H9 (cell line): ENCODE data around the gene CD9. TPM values are rescaled to one million over a fixed set of nuclear protein-coding genes. Genes with fewer than 3 reads are reported as not detected.

Experiments used
- DNase-seq: peaks from one replicate; pipeline ENCODE4 v3.0.0-alpha.2; 2017
- H2AFZ ChIP-seq: one replicate; pipeline ENCODE4 v1.6.1; 2013; ENCODE audit warnings: mild to moderate bottlenecking, low read length, control low read depth, moderate library complexity
- H2AK5ac ChIP-seq: 2 replicates; pipeline ENCODE4 v1.6.1; 2013; ENCODE audit warnings: low read length, control low read depth, mixed read lengths; ENCODE audit not compliant: insufficient read length
- H2BK120ac ChIP-seq: one replicate; pipeline ENCODE4 v1.6.1; 2013; ENCODE audit warnings: low read depth, mild to moderate bottlenecking, low read length, control low read depth, inconsistent platforms; ENCODE audit not compliant: poor library complexity, severe bottlenecking
- H2BK12ac ChIP-seq: 2 replicates; pipeline ENCODE4 v1.6.1; 2013; ENCODE audit warnings: low read length, control low read depth, mixed read lengths, low read depth; ENCODE audit not compliant: insufficient read length
- H2BK15ac ChIP-seq: 2 replicates; pipeline ENCODE4 v1.6.1; 2013; ENCODE audit warnings: low read depth, low read length, control low read depth
- H2BK20ac ChIP-seq: one replicate; pipeline ENCODE4 v1.6.1; 2013; ENCODE audit warnings: low read depth, mild to moderate bottlenecking, low read length, control low read depth, inconsistent platforms; ENCODE audit not compliant: poor library complexity, severe bottlenecking
- H2BK5ac ChIP-seq: 2 replicates; pipeline ENCODE4 v1.6.1; 2013; ENCODE audit warnings: low read length, control low read depth, mixed read lengths; ENCODE audit not compliant: insufficient read length
- H3K14ac ChIP-seq: 2 replicates; pipeline ENCODE4 v1.6.1; 2013; ENCODE audit warnings: low read length, control low read depth; ENCODE audit not compliant: insufficient read depth
- H3K18ac ChIP-seq: 2 replicates; pipeline ENCODE4 v1.6.1; 2013; ENCODE audit warnings: low read depth, mild to moderate bottlenecking, mixed read lengths, low read length, control low read depth; ENCODE audit not compliant: insufficient read length
- H3K23ac ChIP-seq: 2 replicates; pipeline ENCODE4 v1.6.1; 2013; ENCODE audit warnings: low read length, control low read depth, mixed read lengths, low read depth; ENCODE audit not compliant: insufficient read length
- H3K23me2 ChIP-seq: 2 replicates; pipeline ENCODE4 v1.6.1; 2013; ENCODE audit warnings: low read depth, mild to moderate bottlenecking, mixed read lengths, low read length, control low read depth; ENCODE audit not compliant: insufficient read length, poor library complexity, severe bottlenecking
- H3K27ac ChIP-seq: 2 replicates; pipeline ENCODE4 v1.5.1; 2013; ENCODE audit warnings: low read length, control low read depth, mixed read lengths, low read depth; ENCODE audit not compliant: insufficient read length
- H3K27me3 ChIP-seq: 2 replicates; pipeline ENCODE4 v1.6.1; 2013; ENCODE audit warnings: low read length, control low read depth, inconsistent platforms; ENCODE audit not compliant: insufficient read depth
- H3K4ac ChIP-seq: 2 replicates; pipeline ENCODE4 v1.6.1; 2013; ENCODE audit warnings: low read depth, mild to moderate bottlenecking, control low read depth, inconsistent platforms, low read length, moderate library complexity
- H3K4me1 ChIP-seq: 2 replicates; pipeline ENCODE4 v1.6.1; 2013; ENCODE audit warnings: low read length, control low read depth, inconsistent platforms; ENCODE audit not compliant: insufficient read depth
- H3K4me2 ChIP-seq: 2 replicates; pipeline ENCODE4 v1.6.1; 2013; ENCODE audit warnings: low read length, control low read depth, mixed read lengths; ENCODE audit not compliant: insufficient read length, insufficient read depth
- H3K56ac ChIP-seq: 2 replicates; pipeline ENCODE4 v1.6.1; 2013; ENCODE audit warnings: low read depth, mild to moderate bottlenecking, mixed read lengths, low read length, control low read depth; ENCODE audit not compliant: insufficient read length
- H3K79me1 ChIP-seq: 2 replicates; pipeline ENCODE4 v1.6.1; 2013; ENCODE audit warnings: low read depth, mild to moderate bottlenecking, moderate library complexity, low read length, control low read depth, inconsistent platforms; ENCODE audit not compliant: insufficient read depth, poor library complexity, severe bottlenecking
- H3K79me2 ChIP-seq: 2 replicates; pipeline ENCODE4 v1.6.1; 2013; ENCODE audit warnings: low read length, control low read depth, inconsistent platforms; ENCODE audit not compliant: insufficient read depth
- H3K9ac ChIP-seq: 2 replicates; pipeline ENCODE4 v1.6.1; 2013; ENCODE audit warnings: low read length, control low read depth, mixed read lengths; ENCODE audit not compliant: insufficient read length; ENCODE audit errors: extremely low read depth
- H3K9me3 ChIP-seq: one replicate; pipeline ENCODE4 v1.6.1; 2013; ENCODE audit warnings: low read depth, low read length, inconsistent platforms; ENCODE audit not compliant: control insufficient read depth
- H3T11ph ChIP-seq: one replicate; pipeline ENCODE4 v1.6.1; 2013; ENCODE audit warnings: mild to moderate bottlenecking, low read length, control low read depth, inconsistent platforms
- H4K20me1 ChIP-seq: one replicate; pipeline ENCODE4 v1.6.1; 2013; ENCODE audit not compliant: control insufficient read depth, insufficient read length, insufficient read depth
- H4K5ac ChIP-seq: 2 replicates; pipeline ENCODE4 v1.6.1; 2013; ENCODE audit warnings: low read depth, mild to moderate bottlenecking, mixed read lengths, low read length, control low read depth; ENCODE audit not compliant: insufficient read length
- H4K8ac ChIP-seq: replicated peaks from 2 replicates; pipeline ENCODE4 v1.6.1; 2013; ENCODE audit warnings: low read length, control low read depth, mixed read lengths, low read depth; ENCODE audit not compliant: insufficient read length
- H4K91ac ChIP-seq: 2 replicates; pipeline ENCODE4 v1.6.1; 2013; ENCODE audit warnings: low read depth, mild to moderate bottlenecking, moderate library complexity, mixed read lengths, low read length, control low read depth; ENCODE audit not compliant: insufficient read length
- H3K27ac Mint-ChIP-seq, 3 experiments: 2 replicates in 2 of 3; 3 replicates in 1 of 3; pipeline ENCODE4 v1.8.0; 2020 to 2021; ENCODE audit warnings: mixed read lengths in 3 of 3, mild to moderate bottlenecking in 1 of 3, moderate library complexity in 1 of 3
- H3K27me3 Mint-ChIP-seq: 2 replicates; pipeline ENCODE4 v1.8.0; 2021; ENCODE audit warnings: low read depth, mild to moderate bottlenecking, moderate library complexity, mixed read lengths
- H3K36me3 Mint-ChIP-seq, 3 experiments: 2 replicates in 2 of 3; 3 replicates in 1 of 3; pipeline ENCODE4 v1.8.0; 2020 to 2021; ENCODE audit warnings: low read depth in 3 of 3, mixed read lengths in 3 of 3; ENCODE audit not compliant: insufficient read depth in 1 of 3
- H3K4me1 Mint-ChIP-seq, 2 experiments: 2 replicates each; pipeline ENCODE4 v1.8.0; 2020; ENCODE audit warnings: mixed read lengths in 2 of 2
- H3K4me3 Mint-ChIP-seq, 2 experiments: 2 replicates in 1 of 2; 3 replicates in 1 of 2; pipeline ENCODE4 v1.8.0; 2020 to 2021; ENCODE audit warnings: mild to moderate bottlenecking in 2 of 2, mixed read lengths in 2 of 2, moderate library complexity in 1 of 2
- H3K9me3 Mint-ChIP-seq, 2 experiments: 2 replicates in 1 of 2; 3 replicates in 1 of 2; pipeline ENCODE4 v1.8.0; 2020; ENCODE audit warnings: mild to moderate bottlenecking in 2 of 2, mixed read lengths in 2 of 2, moderate library complexity in 1 of 2
- CTCF ChIP-seq: fragments of 200-600 bp; sonication (generic); conservative IDR thresholded peaks from 3 replicates; pipeline ENCODE4 v1.8.0; 2021; ENCODE audit warnings: antibody characterized with exemption, mild to moderate bottlenecking
- WGBS: extraction: QIAGEN DNeasy Blood & Tissue Kit; methylation state at CpG from one replicate; pipeline ENCODE4 v1.1.7; 2013; ENCODE audit warnings: missing lambda C conversion rate, low lambda C conversion rate, mixed read lengths; ENCODE audit not compliant: insufficient read length; ENCODE audit errors: extremely low coverage; 5-methylcytosine and 5-hydroxymethylcytosine counted together
- total RNA-seq: library from RNA; stranded (reverse); gene quantifications from 2 replicates; pipeline ENCODE4 v1.2.1, GENCODE V29; 2021

The CD9 gene
- total RNA-seq, 1 experiment from 2014 or later: 132 TPM

GRCh38 chr12:6265038-6265405 lies 64.8 kb downstream of the CD9 start:
- H3K4me3 Mint-ChIP-seq: no peak overlapping the region
- WGBS: no CpG with 5 or more reads among the region's 2 CpGs
- H2BK12ac ChIP-seq: no peak overlapping the region
- H3K23ac ChIP-seq: no peak overlapping the region
- H2AK5ac ChIP-seq: no peak overlapping the region
- H3K9me3 ChIP-seq: no peaks in the 10 kb centered on the region
- no peaks in the 10 kb centered on the region; the same call in none of the 2 replicates for H3K27me3 Mint-ChIP-seq
- peaks cover 35 to 39% of the 10 kb centered on the region in 2 experiments for H3K4me1 Mint-ChIP-seq
- H4K91ac ChIP-seq: no peak overlapping the region
- no peaks in the 10 kb centered on the region for H3K23me2 ChIP-seq
- no peaks in the 10 kb centered on the region for H3K79me2 ChIP-seq
- DNase-seq: no peak
- no peak overlapping the region for H2AFZ ChIP-seq
- H3K36me3 Mint-ChIP-seq: no peaks in the 10 kb centered on the region
- H3K79me1 ChIP-seq: no peaks in the 10 kb centered on the region
- H4K20me1 ChIP-seq: no peaks in the 10 kb centered on the region
- H3K27me3 ChIP-seq: no peaks in the 10 kb centered on the region
- H3K27ac Mint-ChIP-seq: no peak overlapping the region
- H3K4me2 ChIP-seq: no peak overlapping the region
- H3K18ac ChIP-seq: no peak overlapping the region
- no peak overlapping the region for H3K27ac ChIP-seq
- no peak overlapping the region for H3K9ac ChIP-seq
- H2BK20ac ChIP-seq: no peak overlapping the region
- no peak overlapping the region for H3K14ac ChIP-seq
- H2BK120ac ChIP-seq: no peak overlapping the region
- no peak overlapping the region for H3T11ph ChIP-seq
- H4K8ac ChIP-seq: no peak overlapping the region
- TF ChIP-seq CTCF: no peak
- no peak overlapping the region for H3K56ac ChIP-seq
- H2BK15ac ChIP-seq: no peak overlapping the region
- no peaks in the 10 kb centered on the region for H3K9me3 Mint-ChIP-seq
- no peak overlapping the region for H2BK5ac ChIP-seq
- H3K4ac ChIP-seq: no peak overlapping the region
- H3K4me1 ChIP-seq: peaks cover 7% of the 10 kb centered on the region; the same call in 1 of the 2 replicates
- H4K5ac ChIP-seq: no peak overlapping the region
